B cell (primary cell): ENCODE measurements around the gene NPY.

ENCODE experiments used
- EZH2 ChIP-seq: IDR thresholded peaks from 2 replicates; pipeline ENCODE4 v1.6.1; 2012; ENCODE audit warnings: borderline replicate concordance, low read depth, mild to moderate bottlenecking, moderate library complexity, low read length; ENCODE audit not compliant: insufficient read depth, poor library complexity, severe bottlenecking
- TF ChIP-seq, protein P1 (sequence below): fragments of 200-600 bp; IDR thresholded peaks from one replicate; pipeline ENCODE4 v1.8.0; 2022; ENCODE audit warnings: antibody characterized with exemption, mild to moderate bottlenecking

DNA sequence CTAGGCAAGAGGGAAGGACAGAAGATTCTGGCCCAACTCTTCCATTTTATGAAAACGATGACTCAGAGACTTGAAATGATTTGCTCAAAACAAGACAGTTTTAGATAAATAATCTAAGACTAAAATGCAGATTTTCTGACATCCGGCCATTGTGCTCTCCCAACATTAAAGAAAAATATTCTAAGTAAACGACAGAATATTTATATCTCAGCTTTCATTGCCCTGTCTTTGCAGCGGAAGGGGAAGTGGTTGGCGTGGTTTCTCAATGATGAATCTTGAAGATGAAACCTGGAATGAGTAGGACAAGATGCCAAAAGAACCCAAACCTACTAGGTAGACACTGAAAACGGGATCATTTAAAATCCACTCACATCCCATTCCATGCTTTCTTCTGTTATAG, 28.9 kb upstream of the NPY start:
- TF ChIP-seq, protein P1, sequence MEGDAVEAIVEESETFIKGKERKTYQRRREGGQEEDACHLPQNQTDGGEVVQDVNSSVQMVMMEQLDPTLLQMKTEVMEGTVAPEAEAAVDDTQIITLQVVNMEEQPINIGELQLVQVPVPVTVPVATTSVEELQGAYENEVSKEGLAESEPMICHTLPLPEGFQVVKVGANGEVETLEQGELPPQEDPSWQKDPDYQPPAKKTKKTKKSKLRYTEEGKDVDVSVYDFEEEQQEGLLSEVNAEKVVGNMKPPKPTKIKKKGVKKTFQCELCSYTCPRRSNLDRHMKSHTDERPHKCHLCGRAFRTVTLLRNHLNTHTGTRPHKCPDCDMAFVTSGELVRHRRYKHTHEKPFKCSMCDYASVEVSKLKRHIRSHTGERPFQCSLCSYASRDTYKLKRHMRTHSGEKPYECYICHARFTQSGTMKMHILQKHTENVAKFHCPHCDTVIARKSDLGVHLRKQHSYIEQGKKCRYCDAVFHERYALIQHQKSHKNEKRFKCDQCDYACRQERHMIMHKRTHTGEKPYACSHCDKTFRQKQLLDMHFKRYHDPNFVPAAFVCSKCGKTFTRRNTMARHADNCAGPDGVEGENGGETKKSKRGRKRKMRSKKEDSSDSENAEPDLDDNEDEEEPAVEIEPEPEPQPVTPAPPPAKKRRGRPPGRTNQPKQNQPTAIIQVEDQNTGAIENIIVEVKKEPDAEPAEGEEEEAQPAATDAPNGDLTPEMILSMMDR = no peak
- TF ChIP-seq EZH2 = no peak
